ENCODE data around the gene IL1RAP.

IL1RAP gene

GRCh38 chr3:190542846-190543245, 29.0 kb downstream of the IL1RAP start:
- DNase-seq (ENCODE audit: low spot score), result no peak

DNA sequence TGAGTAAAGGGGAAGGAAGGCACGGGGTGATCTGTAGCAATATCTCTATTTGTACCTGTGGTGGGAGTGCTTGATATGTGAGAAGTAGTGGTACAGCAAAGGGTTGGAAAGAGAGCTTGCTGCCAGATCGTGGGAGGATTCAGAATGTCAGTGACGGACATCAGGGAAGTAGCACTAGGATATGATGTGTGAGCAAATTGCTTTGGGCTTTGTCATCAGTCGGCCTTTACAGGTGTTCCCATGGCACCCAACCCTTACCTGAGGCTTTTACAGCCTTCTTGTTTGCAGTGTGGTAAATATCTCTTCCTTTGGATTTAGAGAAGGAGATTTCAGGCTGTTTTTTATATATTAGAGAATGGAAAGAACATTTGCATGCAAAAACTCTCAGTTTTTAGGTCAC, 29.8 kb downstream of the IL1RAP start:
- DNase-seq (ENCODE audit: low spot score), result no peak

GRCh38 chr3:190545191-190545590, 31.3 kb downstream of the IL1RAP start:
- DNase-seq (ENCODE audit: low spot score), result no peak

DNA sequence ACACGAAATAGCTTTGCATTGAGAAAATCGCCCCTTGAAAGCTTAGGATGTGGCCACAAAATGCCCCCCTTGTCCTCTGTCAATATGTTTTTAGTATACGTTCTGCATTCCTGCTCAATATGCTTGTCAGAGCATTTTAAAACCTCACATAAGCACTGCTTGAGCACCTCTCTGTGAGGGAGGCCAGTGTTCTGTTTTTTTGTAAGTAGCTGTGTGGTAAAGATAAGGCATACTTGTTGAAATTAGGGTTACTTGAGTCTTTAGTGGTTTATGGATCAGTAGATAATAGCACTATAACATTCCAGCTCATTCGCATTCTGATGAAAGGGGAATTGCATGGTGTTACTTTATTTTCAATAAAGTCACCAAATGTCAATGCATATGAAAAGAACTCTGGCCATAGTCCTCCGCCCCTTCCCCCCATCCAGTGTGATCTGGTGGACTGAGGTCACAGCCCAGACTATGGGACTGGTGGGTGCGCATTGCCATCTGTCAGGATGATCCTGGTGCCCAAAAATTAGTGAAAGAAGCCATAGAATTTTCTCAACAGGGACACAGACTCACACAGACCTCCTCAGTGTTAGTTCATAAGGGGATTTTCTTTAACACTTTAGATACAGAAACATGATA, 33.1 kb downstream of the IL1RAP start:
- no peak for DNase-seq (ENCODE audit: low spot score)

DNA sequence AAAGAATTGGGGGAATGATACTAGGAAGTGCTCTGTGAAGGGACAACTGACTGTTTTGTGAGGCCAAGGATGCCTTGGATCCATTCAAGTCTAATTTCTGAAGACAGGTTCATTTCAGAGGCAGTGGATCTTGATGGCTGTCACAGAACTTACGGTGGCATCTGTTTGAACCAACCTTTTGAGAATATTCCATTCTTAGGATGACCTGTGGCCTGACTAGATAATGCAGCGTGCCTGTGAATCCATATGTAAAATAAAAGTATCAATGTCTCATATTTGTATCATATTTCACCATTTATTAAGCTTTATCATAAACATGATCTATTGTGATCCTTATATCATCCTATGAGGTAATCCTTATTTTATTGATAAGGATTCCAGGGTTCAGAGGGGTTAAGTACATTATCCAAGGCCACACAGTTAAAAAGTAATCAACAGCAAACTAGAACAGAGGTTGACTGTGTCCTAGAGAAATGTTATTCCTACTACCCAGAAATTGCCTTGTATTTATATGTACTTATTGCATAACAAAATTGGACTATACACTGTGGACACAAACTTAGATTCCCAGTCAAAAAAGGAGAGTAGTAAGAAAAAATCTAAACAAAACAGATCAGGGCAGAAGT, 34.3 kb downstream of the IL1RAP start:
- no peak for DNase-seq (ENCODE audit: low spot score)

GRCh38 chr3:190552021-190552420, 38.1 kb downstream of the IL1RAP start:
- DNase-seq (ENCODE audit: low spot score), result no peak

GRCh38 chr3:190552969-190553759, 39.3 kb downstream of the IL1RAP start:
- DNase-seq (ENCODE audit: low spot score), result no peak

GRCh38 chr3:190554197-190554596, 40.3 kb downstream of the IL1RAP start:
- no peak for DNase-seq (ENCODE audit: low spot score)

DNA sequence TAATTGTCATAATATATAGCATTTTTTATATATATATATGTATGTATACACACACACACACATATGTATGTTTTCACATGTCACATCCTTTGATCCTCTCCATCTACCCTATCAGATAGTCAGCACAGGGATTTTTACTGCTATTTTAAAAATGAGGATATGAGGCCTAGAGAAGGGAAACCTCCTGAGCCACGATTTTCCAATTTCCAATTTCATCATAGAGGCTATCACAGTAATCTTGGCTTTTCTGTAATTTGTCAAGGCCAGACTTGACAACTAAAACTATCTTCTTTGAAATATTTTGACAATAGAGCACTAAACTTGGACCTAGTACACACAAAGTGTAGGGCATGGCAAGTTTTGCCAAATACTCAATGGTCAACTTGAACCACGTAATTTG, 42.5 kb downstream of the IL1RAP start:
- no peak for DNase-seq (ENCODE audit: low spot score)

DNA sequence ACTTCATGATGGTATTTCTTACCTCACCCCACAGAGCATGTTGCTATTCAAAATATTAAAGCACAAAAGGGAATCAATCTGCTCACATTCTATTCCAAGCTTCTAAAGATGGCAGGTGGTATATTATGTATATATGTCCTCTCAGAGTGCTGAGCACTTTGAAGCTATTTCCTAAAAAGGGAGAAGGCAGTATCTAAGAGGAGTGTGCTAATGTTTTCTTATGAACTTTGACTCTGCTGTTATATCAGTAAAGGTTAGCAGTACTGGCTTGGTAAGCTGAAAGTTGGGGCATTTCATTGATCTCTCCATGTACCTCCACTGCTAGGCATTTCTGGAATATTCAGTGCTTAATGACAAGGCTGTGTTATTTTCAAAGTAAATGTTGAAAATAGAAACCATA, 43.4 kb downstream of the IL1RAP start:
- no peak for DNase-seq (ENCODE audit: low spot score)

DNA sequence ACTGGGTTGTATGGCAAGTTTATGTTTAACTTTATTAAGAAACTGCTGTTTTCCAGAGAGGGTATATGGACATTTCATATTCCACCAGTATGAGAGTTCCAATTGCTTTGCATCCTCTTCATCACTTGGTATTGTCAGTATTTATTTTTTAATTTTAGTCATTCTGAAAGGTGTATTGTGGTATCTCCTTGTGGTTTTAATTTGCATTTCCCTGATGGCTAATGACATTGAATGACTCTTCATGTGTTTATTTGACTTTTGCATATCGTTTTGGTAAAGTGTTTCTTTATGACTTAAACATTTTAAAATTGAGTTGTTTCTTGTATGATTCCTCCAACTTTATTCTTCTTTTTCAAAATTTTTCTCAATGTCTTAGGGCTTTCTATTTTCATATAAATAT, 44.4 kb downstream of the IL1RAP start:
- no peak for DNase-seq (ENCODE audit: low spot score)

DNA sequence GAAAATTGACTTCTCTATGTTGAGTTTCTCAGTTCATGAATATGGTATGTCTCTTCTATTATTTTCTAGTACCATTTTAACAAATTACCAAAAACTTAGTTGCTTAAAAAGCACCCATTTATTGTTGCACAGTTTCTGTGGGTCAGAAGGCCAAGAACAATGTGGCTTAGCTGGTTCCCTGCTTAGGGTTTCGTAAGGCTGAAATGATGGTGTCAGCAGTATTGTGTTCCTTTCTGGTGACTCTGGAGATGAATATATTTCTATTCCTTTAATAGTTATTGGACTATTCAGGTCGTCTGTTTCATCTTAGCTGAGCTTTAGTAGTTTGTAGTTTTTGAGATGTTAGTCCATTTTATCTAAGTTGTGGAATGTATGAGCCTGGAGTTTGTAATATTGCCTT, 44.9 kb downstream of the IL1RAP start:
- no peak for DNase-seq (ENCODE audit: low spot score)

DNA sequence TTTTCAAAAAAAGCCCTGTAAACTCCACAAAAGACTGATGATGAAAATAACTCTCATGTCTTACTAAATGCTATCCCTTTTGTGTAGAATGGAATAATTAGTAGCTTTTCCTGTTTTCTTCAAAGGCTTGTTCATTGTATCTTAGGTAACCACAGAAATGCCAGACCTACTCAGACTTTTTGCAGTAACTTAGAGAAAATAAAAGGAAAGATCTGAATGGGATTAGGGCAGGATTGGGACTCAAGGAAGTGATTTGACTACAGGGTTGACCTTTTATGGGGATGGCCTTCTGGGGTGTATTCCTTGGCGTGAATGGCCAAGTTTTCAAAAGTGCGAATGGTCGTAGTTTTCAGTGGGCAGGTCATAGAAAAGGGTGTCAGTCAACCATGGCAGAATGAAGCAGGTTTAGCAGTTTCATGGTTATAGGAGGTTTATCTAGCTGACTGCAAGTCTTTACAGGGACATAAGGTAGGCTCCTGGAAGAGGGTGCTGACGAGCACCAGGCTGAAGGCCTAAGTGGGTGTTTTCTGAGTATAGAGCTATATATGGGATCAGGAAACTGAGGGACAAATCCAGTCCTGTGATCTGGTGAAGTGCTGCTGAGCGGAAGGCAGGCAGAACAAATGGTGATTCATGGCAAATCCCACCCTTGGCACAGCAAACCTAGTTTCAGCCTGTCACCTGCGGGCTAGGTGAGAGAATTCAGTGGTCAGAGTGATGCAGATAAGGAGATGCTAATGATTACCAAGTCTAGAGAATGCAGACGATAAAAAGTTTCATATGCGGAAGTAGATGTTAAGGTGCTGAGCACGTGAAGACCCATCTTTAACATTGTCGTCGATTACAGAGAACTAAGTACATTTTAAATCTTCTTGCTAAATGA, 46.4 kb downstream of the IL1RAP start:
- DNase-seq (ENCODE audit: low spot score), result no peak

GRCh38 chr3:190562866-190563510, 49.1 kb downstream of the IL1RAP start:
- no peak for DNase-seq (ENCODE audit: low spot score)

GRCh38 chr3:190564175-190564574, 50.3 kb downstream of the IL1RAP start:
- DNase-seq (ENCODE audit: low spot score), result no peak

- DNase-seq (ENCODE audit: low spot score), result peak; percentile 84
Measured at GRCh38 chr3:190566043-190566933, 52.4 kb downstream of the IL1RAP start.

DNA sequence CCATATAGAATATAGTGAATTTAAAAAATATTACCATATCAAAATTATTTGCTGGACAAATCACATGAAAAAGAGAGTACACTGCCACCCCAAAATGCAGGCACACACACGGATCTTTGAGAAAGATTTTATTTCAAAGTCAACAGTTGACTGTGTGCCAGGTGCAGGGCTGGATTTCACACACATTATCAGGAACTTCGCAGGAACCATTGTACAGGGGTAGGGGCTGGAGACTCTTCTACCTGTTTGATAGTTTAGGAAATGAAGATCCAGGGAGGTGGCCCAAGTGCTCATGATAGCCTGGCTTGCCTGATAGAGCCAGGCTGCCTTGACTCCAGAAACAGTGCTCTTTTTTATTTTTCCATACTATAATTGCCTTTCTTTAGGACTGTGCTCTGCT, 54.2 kb downstream of the IL1RAP start:
- DNase-seq (ENCODE audit: low spot score), result no peak

- no peak for DNase-seq (ENCODE audit: low spot score)
Measured at GRCh38 chr3:190574473-190574872, 60.6 kb downstream of the IL1RAP start.

GRCh38 chr3:190575437-190576185, 61.7 kb downstream of the IL1RAP start:
- DNase-seq (ENCODE audit: low spot score), result peak; percentile 58

- no peak for DNase-seq (ENCODE audit: low spot score)
Measured at GRCh38 chr3:190577225-190577624, 63.3 kb downstream of the IL1RAP start.
